Epithelial cell of esophagus (primary cell): ENCODE measurements around the gene CASP9.

Experiments used
- DNase-seq: peaks from one replicate; pipeline ENCODE4 v3.0.0; 2010; ENCODE audit warnings: low read depth
- H3K4me3 ChIP-seq: 2 replicates; pipeline ENCODE4 v1.5.1; 2011; ENCODE audit warnings: mild to moderate bottlenecking, low read length, control low read depth
- TF ChIP-seq, protein P1 (sequence below): IDR thresholded peaks from 2 replicates; pipeline ENCODE4 v1.5.1; 2011; ENCODE audit warnings: low read depth, mild to moderate bottlenecking, low read length, control low read depth, inconsistent platforms; ENCODE audit not compliant: insufficient read depth; ENCODE audit errors: missing control alignments

CASP9 gene

GRCh38 chr1:15524021-15524282, at the start of gene CASP9:
CASP9 (minus strand) TSS chr1:15524215; CDS start chr1:15524200, 15 bp downstream.
- H3K4me3 ChIP-seq: peak within 1 kb of the TSS; percentile 79
- TF ChIP-seq, protein P1, sequence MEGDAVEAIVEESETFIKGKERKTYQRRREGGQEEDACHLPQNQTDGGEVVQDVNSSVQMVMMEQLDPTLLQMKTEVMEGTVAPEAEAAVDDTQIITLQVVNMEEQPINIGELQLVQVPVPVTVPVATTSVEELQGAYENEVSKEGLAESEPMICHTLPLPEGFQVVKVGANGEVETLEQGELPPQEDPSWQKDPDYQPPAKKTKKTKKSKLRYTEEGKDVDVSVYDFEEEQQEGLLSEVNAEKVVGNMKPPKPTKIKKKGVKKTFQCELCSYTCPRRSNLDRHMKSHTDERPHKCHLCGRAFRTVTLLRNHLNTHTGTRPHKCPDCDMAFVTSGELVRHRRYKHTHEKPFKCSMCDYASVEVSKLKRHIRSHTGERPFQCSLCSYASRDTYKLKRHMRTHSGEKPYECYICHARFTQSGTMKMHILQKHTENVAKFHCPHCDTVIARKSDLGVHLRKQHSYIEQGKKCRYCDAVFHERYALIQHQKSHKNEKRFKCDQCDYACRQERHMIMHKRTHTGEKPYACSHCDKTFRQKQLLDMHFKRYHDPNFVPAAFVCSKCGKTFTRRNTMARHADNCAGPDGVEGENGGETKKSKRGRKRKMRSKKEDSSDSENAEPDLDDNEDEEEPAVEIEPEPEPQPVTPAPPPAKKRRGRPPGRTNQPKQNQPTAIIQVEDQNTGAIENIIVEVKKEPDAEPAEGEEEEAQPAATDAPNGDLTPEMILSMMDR: no peak
- no peak for DNase-seq

- H3K4me3 ChIP-seq: no peak overlapping the region
- TF ChIP-seq, protein P1: no peak
- DNase-seq: peak; percentile 43
These were observed 49.5 kb upstream of the CASP9 start for GRCh38 chr1:15573477-15573876.

DNA sequence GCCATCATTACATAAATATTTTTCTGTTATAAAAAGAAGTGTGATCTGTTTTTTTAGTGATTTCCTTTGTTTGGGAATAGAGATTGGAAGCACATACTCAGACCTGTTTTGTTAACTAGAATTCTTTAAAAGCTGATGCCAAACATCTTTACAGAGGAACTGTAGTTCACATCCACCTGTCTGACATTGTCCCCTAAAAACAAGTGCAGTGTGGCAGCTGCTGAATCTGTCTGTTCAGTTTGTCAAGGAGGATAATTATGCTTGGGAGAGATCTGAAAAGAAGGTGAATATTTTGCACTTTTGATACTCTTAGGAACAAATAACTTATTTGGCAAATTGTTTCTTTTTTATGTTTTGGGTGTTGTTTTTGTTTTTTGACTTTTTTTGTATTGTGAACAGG, 47.3 kb upstream of the CASP9 start:
- TF ChIP-seq, protein P1: no peak
- H3K4me3 ChIP-seq: no peak overlapping the region
- no peak for DNase-seq

DNA sequence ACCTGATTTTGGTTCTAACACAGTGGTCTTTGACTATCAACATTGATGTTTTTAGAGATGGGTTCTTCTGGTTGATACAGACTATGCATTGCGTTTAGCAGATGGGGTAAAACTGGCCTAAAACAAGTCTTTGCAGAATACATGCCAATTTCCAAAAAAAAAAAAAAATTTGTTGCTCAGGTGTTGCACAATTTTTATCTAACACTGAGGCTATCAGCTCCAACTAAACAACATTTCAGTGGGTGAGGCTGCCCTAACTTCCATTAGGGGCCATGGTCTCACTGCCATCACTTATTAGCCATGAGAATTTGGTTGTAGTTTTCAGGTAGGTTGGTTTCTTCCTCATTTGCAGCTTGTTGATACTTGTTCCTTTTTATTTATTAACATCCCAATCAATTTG, 46.8 kb upstream of the CASP9 start:
- no peak overlapping the region for H3K4me3 ChIP-seq
- DNase-seq: no peak
- TF ChIP-seq, protein P1: no peak

DNA sequence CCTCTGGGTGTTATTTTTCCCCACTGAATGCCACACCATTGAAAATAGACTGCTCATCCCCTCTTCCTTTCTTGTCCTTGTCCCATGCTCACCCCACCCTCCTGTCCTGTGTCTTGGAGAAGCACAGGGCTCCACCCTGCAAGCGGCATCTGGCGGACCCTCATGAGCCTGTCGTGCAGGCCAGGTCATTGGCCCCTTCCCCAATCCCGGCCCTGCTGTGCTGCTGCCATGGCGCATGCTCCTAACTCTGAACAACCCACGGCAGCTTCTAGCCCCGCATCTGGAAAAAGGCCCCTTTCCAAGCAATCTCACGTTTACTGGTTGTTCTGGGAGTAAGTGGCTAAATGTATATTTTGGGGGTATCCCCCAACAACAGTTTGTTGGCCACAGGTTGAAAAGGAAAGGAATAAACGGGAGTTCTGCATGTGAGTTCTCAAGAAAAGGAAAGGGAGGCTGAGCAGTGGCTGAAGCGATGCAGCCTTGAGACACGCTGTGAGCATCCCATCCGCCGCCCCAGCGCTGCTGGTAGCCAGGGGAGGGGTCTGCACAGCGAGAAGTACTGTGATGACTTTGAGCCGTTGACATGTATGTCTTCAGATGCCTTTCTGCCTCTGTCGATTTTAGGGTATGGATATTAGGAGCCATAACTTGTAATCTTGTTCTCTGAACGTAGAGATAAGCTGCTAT, 44.5 kb upstream of the CASP9 start:
- no peak for DNase-seq
- H3K4me3 ChIP-seq: no peak overlapping the region
- TF ChIP-seq, protein P1: no peak

GRCh38 chr1:15559189-15559810, 35.3 kb upstream of the CASP9 start:
- peak; percentile 88 for DNase-seq
- H3K4me3 ChIP-seq: no peak overlapping the region
- TF ChIP-seq, protein P1: no peak

- H3K4me3 ChIP-seq: no peak overlapping the region
- no peak for DNase-seq
- TF ChIP-seq, protein P1: no peak
These were observed 34.5 kb upstream of the CASP9 start for GRCh38 chr1:15558516-15558915.
